Chondrocyte (in vitro differentiated cells): ENCODE measurements around the gene COLEC12. TPM values are rescaled to one million over a fixed set of nuclear protein-coding genes. Genes with fewer than 3 reads are reported as not detected.

Experiments
- DNase-seq: peaks from one replicate; pipeline ENCODE4 v3.0.0; 2021; ENCODE audit warnings: mixed read lengths, low spot score
- H3K27ac Mint-ChIP-seq: one replicate; pipeline ENCODE4 v1.8.0; 2021; ENCODE audit warnings: mild to moderate bottlenecking, moderate library complexity, mixed read lengths; ENCODE audit not compliant: unreplicated experiment
- H3K27me3 Mint-ChIP-seq: 2 replicates; pipeline ENCODE4 v1.8.0; 2021; ENCODE audit warnings: low read depth, mixed read lengths
- H3K36me3 Mint-ChIP-seq: 2 replicates; pipeline ENCODE4 v1.8.0; 2021; ENCODE audit warnings: low read depth, mixed read lengths
- H3K4me1 Mint-ChIP-seq: 2 replicates; pipeline ENCODE4 v1.8.0; 2021; ENCODE audit warnings: low read depth, mild to moderate bottlenecking, mixed read lengths
- H3K4me3 Mint-ChIP-seq: one replicate; pipeline ENCODE4 v1.8.0; 2021; ENCODE audit warnings: mild to moderate bottlenecking, moderate library complexity, mixed read lengths; ENCODE audit not compliant: unreplicated experiment
- H3K9me3 Mint-ChIP-seq: 2 replicates; pipeline ENCODE4 v1.8.0; 2021; ENCODE audit warnings: low read depth, mixed read lengths
- total RNA-seq: library from RNA; stranded (reverse); gene quantifications from 3 replicates; pipeline ENCODE4 v1.2.1, GENCODE V29; 2021
- TF ChIP-seq, protein P1 (sequence below): fragments of 200-600 bp; sonication (generic); IDR thresholded peaks from 2 replicates; pipeline ENCODE4 v1.5.0; 2021; ENCODE audit warnings: antibody characterized with exemption, mild to moderate bottlenecking, moderate library complexity

COLEC12 gene
- total RNA-seq, 1 donor from 2014 or later = 2.1 TPM

DNA sequence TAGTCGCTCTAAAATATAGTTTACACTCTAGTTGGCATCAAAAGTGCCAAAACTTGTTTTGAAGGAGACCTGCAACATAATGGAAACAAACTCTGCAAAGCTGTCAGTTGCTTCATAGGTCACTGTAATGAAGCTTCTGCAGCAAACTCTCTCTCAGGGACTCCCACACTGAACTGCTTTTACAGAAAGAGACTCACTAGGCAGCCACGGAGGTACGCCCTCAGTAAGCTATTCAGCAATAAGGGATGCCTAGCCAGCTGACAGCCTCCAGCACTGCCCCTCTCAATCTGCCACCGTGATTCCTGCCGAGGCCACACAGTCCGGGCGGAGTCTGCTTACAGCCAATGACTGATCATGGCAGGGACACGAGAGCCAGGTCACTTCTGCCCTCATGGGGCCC lies 51.1 kb downstream of the COLEC12 start:
- no peak overlapping the region for H3K4me3 Mint-ChIP-seq
- peaks cover 13% of the 10 kb centered on the region for H3K4me1 Mint-ChIP-seq
- peaks cover 11% of the 10 kb centered on the region for H3K9me3 Mint-ChIP-seq
- H3K27me3 Mint-ChIP-seq = no peaks in the 10 kb centered on the region
- H3K36me3 Mint-ChIP-seq = peaks cover 5% of the 10 kb centered on the region
- TF ChIP-seq, protein P1, sequence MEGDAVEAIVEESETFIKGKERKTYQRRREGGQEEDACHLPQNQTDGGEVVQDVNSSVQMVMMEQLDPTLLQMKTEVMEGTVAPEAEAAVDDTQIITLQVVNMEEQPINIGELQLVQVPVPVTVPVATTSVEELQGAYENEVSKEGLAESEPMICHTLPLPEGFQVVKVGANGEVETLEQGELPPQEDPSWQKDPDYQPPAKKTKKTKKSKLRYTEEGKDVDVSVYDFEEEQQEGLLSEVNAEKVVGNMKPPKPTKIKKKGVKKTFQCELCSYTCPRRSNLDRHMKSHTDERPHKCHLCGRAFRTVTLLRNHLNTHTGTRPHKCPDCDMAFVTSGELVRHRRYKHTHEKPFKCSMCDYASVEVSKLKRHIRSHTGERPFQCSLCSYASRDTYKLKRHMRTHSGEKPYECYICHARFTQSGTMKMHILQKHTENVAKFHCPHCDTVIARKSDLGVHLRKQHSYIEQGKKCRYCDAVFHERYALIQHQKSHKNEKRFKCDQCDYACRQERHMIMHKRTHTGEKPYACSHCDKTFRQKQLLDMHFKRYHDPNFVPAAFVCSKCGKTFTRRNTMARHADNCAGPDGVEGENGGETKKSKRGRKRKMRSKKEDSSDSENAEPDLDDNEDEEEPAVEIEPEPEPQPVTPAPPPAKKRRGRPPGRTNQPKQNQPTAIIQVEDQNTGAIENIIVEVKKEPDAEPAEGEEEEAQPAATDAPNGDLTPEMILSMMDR = no peak
- no peak overlapping the region for H3K27ac Mint-ChIP-seq
- DNase-seq = no peak

DNA sequence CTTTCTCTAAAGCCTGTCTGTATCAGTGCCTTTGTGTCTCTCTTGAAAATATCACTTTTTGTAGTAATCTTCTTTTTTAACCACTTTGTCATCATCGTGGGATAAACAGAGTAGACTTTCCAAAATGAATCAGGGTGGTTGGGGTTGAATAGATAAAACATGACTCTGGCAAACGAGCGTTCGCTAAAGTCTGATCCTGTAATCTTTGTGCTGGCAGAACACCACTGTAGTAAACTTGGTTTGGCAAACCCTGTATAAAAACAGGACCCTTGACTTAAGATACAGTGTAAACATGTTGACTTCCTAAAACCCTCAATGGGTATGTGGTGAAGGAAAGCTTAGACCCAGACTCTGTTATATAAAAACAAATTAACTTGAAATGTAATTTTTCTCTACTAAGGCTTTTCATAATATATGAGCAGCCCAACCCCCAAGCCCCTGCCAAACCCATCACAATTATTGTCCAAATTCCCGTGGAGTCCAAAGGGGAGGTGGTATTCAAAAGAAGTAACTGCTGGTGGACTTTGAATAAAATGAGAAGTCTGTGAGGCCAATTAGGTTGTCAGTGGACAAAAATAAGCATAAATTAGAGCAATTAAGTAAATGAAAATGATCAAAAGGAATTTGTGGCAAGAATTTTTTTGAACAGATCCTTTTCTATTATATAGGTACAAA lies 52.2 kb downstream of the COLEC12 start:
- TF ChIP-seq, protein P1 = no peak
- Mint-ChIP-seq H3K4me1 (peaks cover 13% of the 10 kb centered on the region), H3K4me3 (no peak overlapping the region), H3K27ac (no peak overlapping the region), H3K9me3 (peaks cover 11% of the 10 kb centered on the region), H3K36me3 (peaks cover 5% of the 10 kb centered on the region), H3K27me3 (no peaks in the 10 kb centered on the region)
- no peak for DNase-seq

DNA sequence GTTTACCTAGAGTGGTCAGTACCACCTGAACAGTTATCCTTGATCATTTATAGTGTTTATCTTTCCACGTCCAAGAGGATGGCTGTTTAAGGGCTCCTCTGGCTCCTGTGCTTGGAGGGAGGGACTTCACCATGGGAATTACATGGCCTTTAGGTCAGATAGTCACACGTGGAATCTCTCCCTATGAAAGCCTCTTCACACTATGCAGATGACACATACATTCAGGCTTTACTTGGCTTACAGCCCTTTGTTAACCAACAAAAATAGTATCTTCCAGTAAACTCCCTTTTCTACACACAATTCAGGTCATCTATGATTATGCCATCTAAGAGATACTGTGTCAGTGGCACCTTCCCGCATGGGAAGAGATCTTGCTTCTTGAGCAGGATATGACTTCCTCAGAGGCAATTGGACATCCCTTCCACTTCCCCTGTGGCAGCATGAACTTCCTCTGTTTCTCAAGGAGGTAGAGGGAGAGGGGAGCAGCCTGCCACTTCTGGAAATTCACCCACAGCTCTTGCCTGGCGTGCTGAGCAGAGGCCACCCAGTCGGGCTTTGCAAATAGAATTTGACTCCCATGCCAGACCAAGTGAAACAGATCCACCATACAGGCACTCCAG lies 53.5 kb downstream of the COLEC12 start:
- peaks cover 11% of the 10 kb centered on the region for H3K9me3 Mint-ChIP-seq
- peaks cover 5% of the 10 kb centered on the region for H3K36me3 Mint-ChIP-seq
- H3K4me1 Mint-ChIP-seq = peaks cover 6% of the 10 kb centered on the region
- TF ChIP-seq, protein P1 = no peak
- DNase-seq = no peak
- no peak overlapping the region for H3K4me3 Mint-ChIP-seq
- no peak overlapping the region for H3K27ac Mint-ChIP-seq
- no peaks in the 10 kb centered on the region for H3K27me3 Mint-ChIP-seq

DNA sequence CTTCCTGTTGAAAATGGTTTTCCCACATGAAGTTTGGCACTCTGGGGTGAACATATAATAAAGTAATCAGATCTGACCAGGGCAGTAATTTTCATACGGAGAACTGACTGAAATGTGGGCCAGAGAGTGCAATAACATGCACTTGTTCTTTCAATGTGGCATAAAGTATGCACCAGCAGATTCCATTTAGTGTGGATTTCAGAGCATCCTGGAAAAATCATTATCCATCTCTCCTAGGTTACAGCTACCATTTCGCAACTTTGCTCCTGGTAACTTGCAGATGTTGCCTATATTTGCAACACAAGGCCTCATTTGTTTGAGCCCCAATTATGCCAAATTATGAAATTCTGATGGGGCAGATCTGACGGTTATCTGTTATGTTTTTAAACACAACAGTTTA lies 55.4 kb downstream of the COLEC12 start:
- TF ChIP-seq, protein P1 = no peak
- no peaks in the 10 kb centered on the region for H3K27me3 Mint-ChIP-seq
- H3K4me3 Mint-ChIP-seq = no peak overlapping the region
- no peak overlapping the region for H3K27ac Mint-ChIP-seq
- H3K36me3 Mint-ChIP-seq = no peaks in the 10 kb centered on the region
- peaks cover under 1% of the 10 kb centered on the region for H3K9me3 Mint-ChIP-seq
- H3K4me1 Mint-ChIP-seq = peaks cover 6% of the 10 kb centered on the region
- DNase-seq = no peak

DNA sequence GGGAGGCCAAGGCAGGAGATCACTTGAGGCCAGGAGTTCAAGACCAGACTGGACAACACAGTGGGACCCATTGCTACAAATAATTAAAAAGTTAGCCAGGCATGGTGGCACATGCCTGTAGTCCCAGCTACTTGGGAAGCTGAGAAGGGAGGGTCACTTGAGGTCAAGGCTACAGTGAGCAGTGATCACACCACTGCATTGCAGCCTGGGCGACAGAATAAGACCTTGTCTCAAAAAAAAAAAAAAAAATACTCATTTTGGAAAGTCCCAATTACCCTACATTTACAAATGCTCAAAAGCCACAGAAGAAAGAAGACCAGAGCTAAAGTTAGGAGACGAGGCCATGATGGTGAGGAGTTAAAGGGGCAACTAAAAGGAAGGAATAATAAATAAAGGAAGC lies 61.9 kb downstream of the COLEC12 start:
- H3K4me3 Mint-ChIP-seq = no peak overlapping the region
- H3K27me3 Mint-ChIP-seq = no peaks in the 10 kb centered on the region
- no peak overlapping the region for H3K27ac Mint-ChIP-seq
- H3K9me3 Mint-ChIP-seq = peaks cover 2% of the 10 kb centered on the region
- no peaks in the 10 kb centered on the region for H3K36me3 Mint-ChIP-seq
- TF ChIP-seq, protein P1 = no peak
- no peak for DNase-seq
- peaks cover 19% of the 10 kb centered on the region for H3K4me1 Mint-ChIP-seq
